Loucy (cell line): ENCODE data around the gene LRFN4.
A peak's percentile ranks its signal among the peaks of the same experiment; 100 is the strongest.

Experiments
- H2AFZ ChIP-seq: fragments of 200-600 bp; sonication (generic); 2 replicates; pipeline ENCODE4 v1.6.0; 2016; ENCODE audit warnings: antibody characterized with exemption, mild to moderate bottlenecking, low read length, moderate library complexity
- H3F3A ChIP-seq: fragments of 200-600 bp; 2 replicates; pipeline ENCODE4 v1.6.0; 2016; ENCODE audit warnings: antibody characterized with exemption, low read depth, mild to moderate bottlenecking
- H3K27me3 ChIP-seq: fragments of 200-600 bp; sonication (generic); 2 replicates; pipeline ENCODE4 v1.6.1; 2014; ENCODE audit warnings: low read length, mild to moderate bottlenecking; ENCODE audit not compliant: insufficient read depth, poor library complexity, severe bottlenecking
- H3K36me3 ChIP-seq: fragments of 200-600 bp; sonication (generic); 2 replicates; pipeline ENCODE4 v1.6.1; 2016; ENCODE audit warnings: low read length; ENCODE audit not compliant: insufficient read depth
- H3K4me1 ChIP-seq: fragments of 200-600 bp; sonication (generic); 2 replicates; pipeline ENCODE4 v1.5.1; 2014; ENCODE audit warnings: low read length, mild to moderate bottlenecking; ENCODE audit not compliant: insufficient read depth, poor library complexity, severe bottlenecking
- H3K4me2 ChIP-seq: fragments of 200-600 bp; sonication (generic); 2 replicates; pipeline ENCODE4 v1.6.0; 2014; ENCODE audit warnings: antibody characterized with exemption, low read length, low read depth, mild to moderate bottlenecking; ENCODE audit not compliant: poor library complexity, severe bottlenecking
- H3K4me3 ChIP-seq: fragments of 200-600 bp; sonication (generic); 2 replicates; pipeline ENCODE4 v1.5.1; 2014; ENCODE audit warnings: low read length, mild to moderate bottlenecking, mixed read lengths; ENCODE audit not compliant: poor library complexity, severe bottlenecking
- H3K79me2 ChIP-seq: fragments of 200-600 bp; sonication (generic); 2 replicates; pipeline ENCODE4 v1.6.1; 2014; ENCODE audit warnings: low read length; ENCODE audit not compliant: insufficient read depth
- H3K9ac ChIP-seq: fragments of 200-600 bp; sonication (generic); 2 replicates; pipeline ENCODE4 v1.6.0; 2014; ENCODE audit warnings: mild to moderate bottlenecking, low read depth, low read length, moderate library complexity; ENCODE audit not compliant: poor library complexity, severe bottlenecking
- H3K9me2 ChIP-seq: fragments of 200-600 bp; sonication (generic); replicated peaks from 2 replicates; pipeline ENCODE4 v1.6.1; 2016; ENCODE audit warnings: low read depth, low read length, mixed read lengths
- H3K9me3 ChIP-seq: fragments of 200-600 bp; sonication (generic); 2 replicates; pipeline ENCODE4 v1.6.1; 2014; ENCODE audit warnings: mild to moderate bottlenecking, antibody characterized with exemption, low read length, low read depth; ENCODE audit not compliant: insufficient read depth
- H4K20me1 ChIP-seq: fragments of 200-600 bp; sonication (generic); 2 replicates; pipeline ENCODE4 v1.6.0; 2014; ENCODE audit warnings: antibody characterized with exemption, low read length, mild to moderate bottlenecking; ENCODE audit not compliant: insufficient read depth, poor library complexity, severe bottlenecking
- EZH2phosphoT487 ChIP-seq: fragments of 200-600 bp; IDR thresholded peaks from 2 replicates; pipeline ENCODE4 v1.6.1; 2018; ENCODE audit warnings: antibody characterized with exemption, mild to moderate bottlenecking, moderate library complexity, borderline replicate concordance
- TF ChIP-seq, protein P1 (sequence below): fragments of 200-600 bp; sonication (generic); conservative IDR thresholded peaks from 2 replicates; pipeline ENCODE4 v1.5.1; 2014; ENCODE audit warnings: mild to moderate bottlenecking, antibody characterized with exemption, low read length

Gene LRFN4

DNA sequence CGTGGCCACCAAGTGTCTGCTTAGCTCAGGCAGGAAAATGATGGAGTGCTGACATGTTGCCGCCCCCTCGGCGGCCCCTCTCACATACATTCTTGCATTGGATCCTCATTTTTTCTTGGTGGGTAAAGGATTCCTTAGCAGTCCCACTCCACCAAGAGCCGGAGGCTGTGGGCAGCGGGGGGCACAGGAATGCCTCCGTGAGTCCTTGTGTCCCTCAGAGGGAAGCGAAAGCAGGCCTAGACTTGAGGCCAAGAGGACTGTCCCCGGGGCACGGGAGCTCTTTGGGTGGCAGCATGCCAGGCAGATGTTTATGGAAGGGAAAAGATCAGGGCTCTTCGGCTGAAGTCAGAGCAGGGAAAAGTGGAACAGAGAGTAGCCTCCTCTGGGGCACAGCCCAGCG lies 21.6 kb downstream of the LRFN4 start:
- Histone ChIP-seq H4K20me1 (no peaks in the 10 kb centered on the region), H3K9me3 (no peaks in the 10 kb centered on the region), H3K4me1 (peaks cover 28% of the 10 kb centered on the region), H3K4me2 (no peak overlapping the region), H3F3A (0 out of 2 replicates have a peak, but pooled peaks cover 3% of the 10 kb centered on the region), H3K79me2 (no peaks in the 10 kb centered on the region), H3K9me2 (no peaks in the 10 kb centered on the region), H3K4me3 (no peak overlapping the region), H3K9ac (no peak overlapping the region), H3K36me3 (no peaks in the 10 kb centered on the region), H2AFZ (no peak overlapping the region), H3K27me3 (no peaks in the 10 kb centered on the region)
- TF ChIP-seq EZH2phosphoT487: no peak
- TF ChIP-seq, protein P1, sequence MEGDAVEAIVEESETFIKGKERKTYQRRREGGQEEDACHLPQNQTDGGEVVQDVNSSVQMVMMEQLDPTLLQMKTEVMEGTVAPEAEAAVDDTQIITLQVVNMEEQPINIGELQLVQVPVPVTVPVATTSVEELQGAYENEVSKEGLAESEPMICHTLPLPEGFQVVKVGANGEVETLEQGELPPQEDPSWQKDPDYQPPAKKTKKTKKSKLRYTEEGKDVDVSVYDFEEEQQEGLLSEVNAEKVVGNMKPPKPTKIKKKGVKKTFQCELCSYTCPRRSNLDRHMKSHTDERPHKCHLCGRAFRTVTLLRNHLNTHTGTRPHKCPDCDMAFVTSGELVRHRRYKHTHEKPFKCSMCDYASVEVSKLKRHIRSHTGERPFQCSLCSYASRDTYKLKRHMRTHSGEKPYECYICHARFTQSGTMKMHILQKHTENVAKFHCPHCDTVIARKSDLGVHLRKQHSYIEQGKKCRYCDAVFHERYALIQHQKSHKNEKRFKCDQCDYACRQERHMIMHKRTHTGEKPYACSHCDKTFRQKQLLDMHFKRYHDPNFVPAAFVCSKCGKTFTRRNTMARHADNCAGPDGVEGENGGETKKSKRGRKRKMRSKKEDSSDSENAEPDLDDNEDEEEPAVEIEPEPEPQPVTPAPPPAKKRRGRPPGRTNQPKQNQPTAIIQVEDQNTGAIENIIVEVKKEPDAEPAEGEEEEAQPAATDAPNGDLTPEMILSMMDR: no peak

DNA sequence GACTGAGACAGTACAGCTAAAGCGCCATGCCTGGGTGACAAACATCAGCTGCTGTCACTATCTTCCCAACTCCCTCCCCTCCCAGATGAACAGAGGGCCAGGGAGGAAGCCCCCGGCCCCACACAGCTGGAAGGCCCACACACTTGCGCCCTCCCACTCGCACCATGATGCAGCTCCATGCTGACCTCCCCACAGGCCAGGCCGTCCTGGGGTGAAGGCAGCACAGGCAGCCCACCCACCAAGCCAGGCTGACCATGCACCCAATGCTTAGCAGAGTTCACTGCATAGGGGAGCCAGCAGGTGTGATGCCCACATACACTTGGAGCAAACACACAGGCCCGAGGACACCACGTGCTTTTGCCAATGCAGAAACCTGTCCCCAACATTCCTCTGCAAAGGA lies 22.1 kb downstream of the LRFN4 start:
- H3K4me3 ChIP-seq: no peak overlapping the region
- H4K20me1 ChIP-seq: no peaks in the 10 kb centered on the region
- no peaks in the 10 kb centered on the region for H3K79me2 ChIP-seq
- no peak overlapping the region for H3K9ac ChIP-seq
- TF ChIP-seq, protein P1: no peak
- TF ChIP-seq EZH2phosphoT487: no peak
- no peak overlapping the region for H3K4me2 ChIP-seq
- H2AFZ ChIP-seq: no peak overlapping the region
- H3F3A ChIP-seq: 0 out of 2 replicates have a peak, but pooled peaks cover 3% of the 10 kb centered on the region
- peaks cover 28% of the 10 kb centered on the region for H3K4me1 ChIP-seq
- H3K36me3 ChIP-seq: no peaks in the 10 kb centered on the region
- no peaks in the 10 kb centered on the region for H3K9me2 ChIP-seq
- no peaks in the 10 kb centered on the region for H3K9me3 ChIP-seq
- no peaks in the 10 kb centered on the region for H3K27me3 ChIP-seq

DNA sequence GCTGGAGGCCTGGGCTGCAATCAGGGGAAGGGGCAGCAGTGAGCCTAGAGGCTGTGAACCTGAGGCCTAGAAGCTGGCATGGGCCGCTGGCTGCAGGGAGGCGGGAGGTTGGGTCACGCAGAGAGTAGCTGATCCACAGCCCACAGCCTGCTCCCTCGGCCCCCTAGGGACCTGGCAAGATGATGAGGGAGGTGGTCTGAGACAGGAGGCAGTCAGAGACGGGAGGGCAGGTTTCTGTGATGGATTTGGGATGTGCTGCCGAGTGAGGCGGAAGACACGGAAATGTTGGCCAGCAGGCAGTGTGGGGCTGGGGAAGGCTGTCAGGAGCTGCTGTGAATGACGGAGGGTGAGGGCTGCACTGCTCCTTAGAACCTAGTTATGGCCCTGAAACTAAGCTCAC lies 22.7 kb downstream of the LRFN4 start:
- TF ChIP-seq, protein P1: no peak
- no peak for TF ChIP-seq EZH2phosphoT487
- Histone ChIP-seq H3F3A (0 out of 2 replicates have a peak, but pooled peaks cover 3% of the 10 kb centered on the region), H3K4me3 (no peak overlapping the region), H3K4me1 (peaks cover 28% of the 10 kb centered on the region), H3K9ac (peak overlapping the region; percentile 54), H3K9me3 (no peaks in the 10 kb centered on the region), H3K79me2 (no peaks in the 10 kb centered on the region), H3K9me2 (no peaks in the 10 kb centered on the region), H3K4me2 (peak overlapping the region; percentile 72), H3K27me3 (no peaks in the 10 kb centered on the region), H3K36me3 (no peaks in the 10 kb centered on the region), H4K20me1 (no peaks in the 10 kb centered on the region), H2AFZ (no peak overlapping the region)
